NT2/D1 (cell line): ENCODE data around the gene ZKSCAN4.
A peak's percentile ranks its signal among the peaks of the same experiment; 100 is the strongest.

Source experiments
- DNase-seq: peaks from one replicate; pipeline ENCODE4 v3.0.0-alpha.2; 2011; ENCODE audit warnings: low read depth, low spot score
- H3K27me3 ChIP-seq: 2 replicates; pipeline ENCODE4 v1.6.0; 2011; ENCODE audit warnings: mild to moderate bottlenecking; ENCODE audit not compliant: insufficient read length, insufficient read depth
- H3K36me3 ChIP-seq: 2 replicates; pipeline ENCODE4 v1.6.1; 2011; ENCODE audit warnings: mild to moderate bottlenecking, low read length, mixed read lengths; ENCODE audit not compliant: insufficient read depth, insufficient read length
- H3K4me1 ChIP-seq: 2 replicates; pipeline ENCODE4 v1.5.1; 2011; ENCODE audit not compliant: insufficient read depth, insufficient read length
- H3K4me3 ChIP-seq: 2 replicates; pipeline ENCODE4 v1.5.1; 2011; ENCODE audit warnings: low read depth; ENCODE audit not compliant: insufficient read length
- H3K9ac ChIP-seq: 2 replicates; pipeline ENCODE4 v1.6.0; 2011; ENCODE audit warnings: low read depth; ENCODE audit not compliant: insufficient read length
- H3K9me3 ChIP-seq: 2 replicates; pipeline ENCODE4 v1.5.1; 2011; ENCODE audit warnings: mild to moderate bottlenecking, low read length; ENCODE audit not compliant: insufficient read depth
- SUZ12 ChIP-seq: IDR thresholded peaks from 2 replicates; pipeline ENCODE4 v1.6.1; 2011; ENCODE audit not compliant: insufficient read length, insufficient read depth; ENCODE audit errors: extremely low read depth
- YY1 ChIP-seq: IDR thresholded peaks from 2 replicates; pipeline ENCODE4 v1.6.1; 2011; ENCODE audit not compliant: insufficient read length, insufficient read depth
- ZNF274 ChIP-seq: IDR thresholded peaks from 2 replicates; pipeline ENCODE4 v1.6.1; 2011; ENCODE audit warnings: mild to moderate bottlenecking, low read depth, low read length

Gene ZKSCAN4

DNA sequence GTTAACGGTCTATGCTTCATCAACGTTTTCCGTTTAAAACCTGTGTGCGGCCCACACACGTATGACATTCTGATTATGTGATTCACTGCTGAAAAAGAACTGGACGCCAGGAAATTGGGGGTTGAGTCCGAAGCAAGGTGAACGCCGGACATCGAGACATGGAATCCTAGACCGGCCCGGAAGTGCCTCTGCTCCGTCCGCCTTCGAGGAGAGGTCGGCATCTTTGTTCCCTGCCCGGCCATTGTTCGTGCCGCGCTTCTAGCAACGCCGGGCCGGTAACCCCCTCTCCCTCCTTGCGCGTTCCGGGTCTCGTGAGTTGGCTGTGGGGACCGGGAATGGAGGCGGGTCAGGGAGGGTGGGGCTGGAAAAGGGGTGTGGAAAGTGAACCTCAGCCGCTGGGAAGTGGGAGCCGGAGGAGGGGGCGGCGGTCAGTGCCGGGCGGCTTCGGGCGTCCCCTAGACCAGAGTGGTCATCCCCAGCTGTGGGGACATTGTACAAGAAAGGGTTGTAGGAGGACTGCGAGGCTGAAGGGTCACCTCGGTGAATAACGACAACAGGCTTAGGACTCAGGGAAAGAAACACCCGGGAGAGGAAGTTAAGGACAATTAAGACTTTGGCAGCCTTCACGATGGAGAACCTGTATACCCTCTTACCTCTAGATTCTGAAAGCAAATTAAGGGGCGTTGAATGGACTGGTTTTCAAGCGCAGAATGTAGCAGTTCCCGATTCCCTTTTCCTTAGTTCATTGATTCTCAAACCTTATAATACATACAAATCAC lies 26.8 kb downstream of the ZKSCAN4 start, which contains the start of gene ZSCAN9:
Gene ZSCAN9 (plus strand): TSS at position 220 of the 779 bp plus-strand sequence. CDS start 1,810 bp downstream, outside the sequence.
- peak; percentile 44 for DNase-seq
- H3K36me3 ChIP-seq: peaks cover 31% of the 10 kb centered on the region
- peak within 1 kb of the TSS; percentile 77 for H3K9ac ChIP-seq
- H3K27me3 ChIP-seq: peaks cover 42% of the 10 kb centered on the region
- H3K4me1 ChIP-seq: no peaks in the 10 kb centered on the region
- TF ChIP-seq YY1 (peak; percentile 54), SUZ12 (no peak), ZNF274 (no peak)
- H3K4me3 ChIP-seq: peak within 1 kb of the TSS; percentile 84
- H3K9me3 ChIP-seq: no peaks in the 10 kb centered on the region

GRCh38 chr6:28224131-28225055 lies 27.7 kb downstream of the ZKSCAN4 start:
- Histone ChIP-seq H3K9ac (peak overlapping the region; percentile 77), H3K4me3 (peak overlapping the region; percentile 84), H3K27me3 (peaks cover 50% of the 10 kb centered on the region), H3K9me3 (no peaks in the 10 kb centered on the region), H3K36me3 (peaks cover 24% of the 10 kb centered on the region), H3K4me1 (no peaks in the 10 kb centered on the region)
- DNase-seq: no peak
- TF ChIP-seq YY1 (no peak), SUZ12 (no peak), ZNF274 (no peak)

- no peak for DNase-seq
- H3K4me1 ChIP-seq: peaks cover 3% of the 10 kb centered on the region
- peaks cover 67% of the 10 kb centered on the region for H3K27me3 ChIP-seq
- TF ChIP-seq YY1 (no peak), ZNF274 (no peak), SUZ12 (no peak)
- no peak overlapping the region for H3K9ac ChIP-seq
- H3K36me3 ChIP-seq: no peaks in the 10 kb centered on the region
- peaks cover 13% of the 10 kb centered on the region; the same call in 1 of the 2 replicates for H3K9me3 ChIP-seq
- no peak overlapping the region for H3K4me3 ChIP-seq
Observed at GRCh38 chr6:28220257-28221133, 31.6 kb downstream of the ZKSCAN4 start.

- Histone ChIP-seq H3K9ac (no peak overlapping the region), H3K4me1 (peaks cover 5% of the 10 kb centered on the region), H3K9me3 (peaks cover 13% of the 10 kb centered on the region; the same call in 1 of the 2 replicates), H3K4me3 (peak overlapping the region; percentile 30), H3K27me3 (peaks cover 62% of the 10 kb centered on the region), H3K36me3 (no peaks in the 10 kb centered on the region)
- no peak for TF ChIP-seq ZNF274
- TF ChIP-seq SUZ12: no peak
- no peak for DNase-seq
Observed at GRCh38 chr6:28218312-28219248, 33.5 kb downstream of the ZKSCAN4 start.

- Histone ChIP-seq H3K4me1 (peaks cover 5% of the 10 kb centered on the region), H3K27me3 (peaks cover 62% of the 10 kb centered on the region), H3K36me3 (no peaks in the 10 kb centered on the region), H3K4me3 (no peak overlapping the region), H3K9ac (no peak overlapping the region), H3K9me3 (peaks cover 13% of the 10 kb centered on the region; the same call in 1 of the 2 replicates)
- DNase-seq: no peak
- TF ChIP-seq YY1 (no peak), ZNF274 (no peak), SUZ12 (no peak)
Observed at GRCh38 chr6:28217890-28218289, 34.2 kb downstream of the ZKSCAN4 start.

DNA sequence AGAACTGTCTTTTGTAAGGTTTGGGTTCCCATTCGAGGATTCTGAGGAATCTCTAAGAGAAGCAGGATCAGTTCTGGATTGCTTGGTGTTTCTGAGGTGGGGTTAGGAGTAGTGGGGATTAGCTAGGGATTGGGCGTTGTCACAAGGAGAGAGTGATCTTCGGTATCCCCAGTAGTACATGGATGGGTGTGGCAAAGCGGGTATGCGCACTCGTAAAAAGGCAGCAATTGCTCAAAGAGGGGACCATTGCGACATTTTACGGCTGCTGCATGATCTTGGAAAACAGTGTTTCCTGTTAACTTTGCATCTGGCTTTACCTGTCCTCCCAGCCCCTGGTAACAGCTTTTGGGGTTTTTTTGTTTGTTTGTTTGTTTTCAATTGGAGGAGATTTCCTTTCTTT lies 36.6 kb downstream of the ZKSCAN4 start:
- Histone ChIP-seq H3K27me3 (peaks cover 65% of the 10 kb centered on the region), H3K4me3 (no peak overlapping the region), H3K9ac (no peak overlapping the region), H3K4me1 (peaks cover 5% of the 10 kb centered on the region), H3K9me3 (peaks cover 13% of the 10 kb centered on the region; the same call in 1 of the 2 replicates), H3K36me3 (no peaks in the 10 kb centered on the region)
- no peak for DNase-seq
- no peak for TF ChIP-seq SUZ12
- TF ChIP-seq ZNF274: no peak
- no peak for TF ChIP-seq YY1
